Urothelium cell line (cell line): ENCODE data around the gene RPS6KA2.

ENCODE experiments used
- DNase-seq: peaks from one replicate; pipeline ENCODE4 v3.0.0; 2011; ENCODE audit warnings: low spot score, mixed read lengths
- FAIRE-seq: peaks from 2 replicates; lab custom pipeline; 2011; peaks lifted over from hg19 to GRCh38; lab: Jason Lieb, UNC

The RPS6KA2 gene

GRCh38 chr6:166508726-166509125 lies 118.3 kb downstream of the RPS6KA2 start:
- FAIRE-seq (no peak), DNase-seq (no peak)

GRCh38 chr6:166507809-166508564 lies 119.1 kb downstream of the RPS6KA2 start:
- DNase-seq = no peak
- no peak for FAIRE-seq

- FAIRE-seq = no peak
- no peak for DNase-seq
Observed at GRCh38 chr6:166507380-166507779, 119.7 kb downstream of the RPS6KA2 start.

- no peak for DNase-seq
- FAIRE-seq = no peak
Observed at GRCh38 chr6:166505133-166505905, 121.7 kb downstream of the RPS6KA2 start.

- no peak for FAIRE-seq
- DNase-seq = no peak
Observed at GRCh38 chr6:166504100-166504499, 123.0 kb downstream of the RPS6KA2 start.

GRCh38 chr6:166503167-166503744 lies 123.8 kb downstream of the RPS6KA2 start:
- FAIRE-seq = no peak
- no peak for DNase-seq

GRCh38 chr6:166502453-166502852 lies 124.6 kb downstream of the RPS6KA2 start:
- no peak for FAIRE-seq
- DNase-seq = no peak

- no peak for FAIRE-seq
- DNase-seq = no peak
Observed at GRCh38 chr6:166501246-166501645, 125.8 kb downstream of the RPS6KA2 start.

- FAIRE-seq = no peak
- DNase-seq = no peak
Observed at GRCh38 chr6:166500246-166500645, 126.8 kb downstream of the RPS6KA2 start.

GRCh38 chr6:166499350-166500163 lies 127.5 kb downstream of the RPS6KA2 start:
- no peak for FAIRE-seq

GRCh38 chr6:166498661-166499349 lies 128.2 kb downstream of the RPS6KA2 start:
- DNase-seq = no peak
- FAIRE-seq = no peak

More at GRCh38 chr6:166499350-166500163, 127.5 kb downstream of the RPS6KA2 start:
- DNase-seq = no peak

GRCh38 chr6:166498228-166498627 lies 128.8 kb downstream of the RPS6KA2 start:
- no peak for DNase-seq
- FAIRE-seq = no peak

GRCh38 chr6:166497087-166497899 lies 129.8 kb downstream of the RPS6KA2 start:
- DNase-seq = no peak
- no peak for FAIRE-seq

GRCh38 chr6:166496460-166496859 lies 130.6 kb downstream of the RPS6KA2 start:
- DNase-seq = no peak
- no peak for FAIRE-seq

- FAIRE-seq (no peak), DNase-seq (no peak)
Observed at GRCh38 chr6:166495487-166496314, 131.3 kb downstream of the RPS6KA2 start.

- FAIRE-seq (no peak), DNase-seq (no peak)
Observed at GRCh38 chr6:166494757-166495486, 132.1 kb downstream of the RPS6KA2 start.

GRCh38 chr6:166494101-166494441 lies 133.0 kb downstream of the RPS6KA2 start:
- no peak for FAIRE-seq
- no peak for DNase-seq
